HG02885 (cell line): ENCODE measurements around the gene PMM2.

Experiments
- ATAC-seq: cut with Tn5 transposase; IDR thresholded peaks from one replicate; pipeline ENCODE4 v1.9.1; 2021; ENCODE audit warnings: mild to moderate bottlenecking; ENCODE audit not compliant: unreplicated experiment, poor library complexity

PMM2 gene

GRCh38 chr16:8848231-8848938 is 50.7 kb downstream of the PMM2 start:
- no peak for ATAC-seq

DNA sequence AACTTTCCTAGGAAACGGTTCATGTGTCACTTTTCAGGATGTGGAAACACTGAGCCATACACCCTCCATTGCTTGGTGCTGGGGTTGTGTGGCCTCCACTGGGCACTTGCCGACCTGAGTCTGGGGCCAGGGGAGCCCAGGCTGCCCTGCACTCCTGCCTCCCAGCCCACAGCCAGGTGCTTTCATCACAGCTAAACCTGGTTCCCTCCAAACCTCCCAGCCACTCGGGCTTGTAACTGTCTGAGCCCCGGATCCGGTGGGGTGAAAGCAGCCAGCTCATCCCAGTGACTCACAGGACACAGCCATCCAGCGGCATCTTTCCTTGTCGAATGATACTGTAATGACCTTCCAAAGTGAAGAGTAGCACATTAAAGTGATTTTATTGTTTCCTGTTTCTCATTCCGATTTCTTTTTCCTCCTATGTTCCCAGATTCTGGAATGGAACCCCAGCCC is 51.3 kb downstream of the PMM2 start:
- no peak for ATAC-seq

- ATAC-seq: no peak
These were observed 51.9 kb downstream of the PMM2 start for GRCh38 chr16:8849411-8850011.

DNA sequence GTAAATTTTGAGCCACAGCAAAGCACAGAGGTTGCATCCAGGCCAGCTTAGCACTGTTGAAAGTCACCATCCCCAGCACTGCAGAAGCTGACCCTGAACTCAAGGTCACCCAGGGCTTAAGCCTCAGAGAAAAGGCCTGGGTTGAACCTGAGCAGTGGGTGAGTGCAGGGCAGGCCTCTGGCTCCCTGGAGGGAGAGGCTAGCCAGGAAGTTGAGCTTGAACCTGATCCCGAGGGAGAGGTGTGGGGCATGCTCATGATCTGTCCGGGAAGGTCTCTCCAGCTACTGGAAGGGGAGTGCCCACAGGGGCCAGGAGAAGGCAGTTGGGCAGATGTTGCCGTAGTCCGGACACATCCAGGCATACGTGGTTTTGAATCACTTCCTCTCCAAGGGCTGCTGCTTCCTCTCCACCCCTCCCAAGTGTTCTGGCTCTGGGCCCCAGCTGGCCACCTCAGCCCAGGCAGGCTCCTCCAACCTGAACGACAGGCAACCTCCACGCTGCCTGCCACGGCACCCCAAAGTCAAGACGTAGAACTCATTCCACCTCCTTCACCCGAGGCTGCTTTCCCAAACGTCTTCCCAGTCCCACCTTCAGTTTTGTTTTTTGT is 52.7 kb downstream of the PMM2 start:
- no peak for ATAC-seq

DNA sequence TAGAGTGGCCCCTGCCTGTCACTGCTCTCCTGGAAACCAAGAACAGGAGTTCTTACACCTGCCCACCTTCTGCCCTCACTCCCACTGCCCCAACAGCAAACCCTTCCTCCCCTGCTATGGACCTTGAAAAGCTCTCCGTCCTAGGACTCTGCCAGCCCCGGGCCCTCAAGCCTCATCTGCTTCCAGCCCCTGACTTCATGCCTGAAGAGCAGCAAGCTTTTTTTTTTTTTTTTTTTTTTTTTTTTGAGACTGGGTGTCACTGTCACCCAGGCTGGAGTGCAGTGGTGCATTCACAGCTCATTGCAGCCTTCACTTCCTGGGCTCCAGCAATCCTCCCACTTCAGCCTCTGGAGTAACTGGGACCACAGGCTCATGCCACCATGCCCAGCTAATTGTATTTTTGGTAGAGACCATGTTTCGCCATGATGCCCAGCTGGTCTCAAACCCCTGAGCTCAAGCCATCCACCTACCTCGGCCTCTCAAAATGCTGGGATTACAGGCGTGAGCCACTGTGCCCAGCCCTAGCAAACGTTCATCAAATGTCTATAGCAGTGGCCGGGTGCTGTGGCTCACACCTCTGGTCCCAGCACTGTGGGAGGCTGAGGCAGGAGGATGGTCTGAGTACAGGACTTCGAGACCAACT is 54.2 kb downstream of the PMM2 start:
- no peak for ATAC-seq

DNA sequence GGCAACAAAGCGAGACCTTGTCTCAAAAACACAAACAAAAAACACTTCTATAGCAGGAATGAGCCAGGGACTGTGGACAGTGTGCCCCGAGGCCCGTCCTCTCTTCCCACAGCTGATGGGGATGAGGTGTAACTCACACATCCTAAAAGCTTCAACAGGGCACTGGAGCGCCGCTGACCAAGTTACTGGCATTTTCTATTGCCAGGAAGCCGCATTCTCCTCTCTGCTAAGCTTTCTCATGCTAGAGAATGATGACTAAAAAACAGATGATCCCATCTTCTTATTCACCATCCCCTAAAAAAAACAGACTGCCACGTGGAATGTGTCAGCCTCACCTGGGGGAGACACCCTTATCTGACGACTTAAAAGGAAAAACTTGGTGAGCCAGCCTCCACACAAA is 54.9 kb downstream of the PMM2 start:
- no peak for ATAC-seq

GRCh38 chr16:8853150-8853549 is 55.5 kb downstream of the PMM2 start:
- ATAC-seq: no peak

- ATAC-seq: no peak
These were observed 56.0 kb downstream of the PMM2 start for GRCh38 chr16:8853611-8854010.

- no peak for ATAC-seq
These were observed 56.8 kb downstream of the PMM2 start for GRCh38 chr16:8854298-8854948.

GRCh38 chr16:8855051-8855786 is 57.6 kb downstream of the PMM2 start:
- ATAC-seq: no peak

GRCh38 chr16:8855972-8856371 is 58.3 kb downstream of the PMM2 start:
- ATAC-seq: no peak

- no peak for ATAC-seq
These were observed 61.6 kb downstream of the PMM2 start for GRCh38 chr16:8858994-8859912.

GRCh38 chr16:8859913-8860881 is 62.6 kb downstream of the PMM2 start:
- ATAC-seq: no peak

DNA sequence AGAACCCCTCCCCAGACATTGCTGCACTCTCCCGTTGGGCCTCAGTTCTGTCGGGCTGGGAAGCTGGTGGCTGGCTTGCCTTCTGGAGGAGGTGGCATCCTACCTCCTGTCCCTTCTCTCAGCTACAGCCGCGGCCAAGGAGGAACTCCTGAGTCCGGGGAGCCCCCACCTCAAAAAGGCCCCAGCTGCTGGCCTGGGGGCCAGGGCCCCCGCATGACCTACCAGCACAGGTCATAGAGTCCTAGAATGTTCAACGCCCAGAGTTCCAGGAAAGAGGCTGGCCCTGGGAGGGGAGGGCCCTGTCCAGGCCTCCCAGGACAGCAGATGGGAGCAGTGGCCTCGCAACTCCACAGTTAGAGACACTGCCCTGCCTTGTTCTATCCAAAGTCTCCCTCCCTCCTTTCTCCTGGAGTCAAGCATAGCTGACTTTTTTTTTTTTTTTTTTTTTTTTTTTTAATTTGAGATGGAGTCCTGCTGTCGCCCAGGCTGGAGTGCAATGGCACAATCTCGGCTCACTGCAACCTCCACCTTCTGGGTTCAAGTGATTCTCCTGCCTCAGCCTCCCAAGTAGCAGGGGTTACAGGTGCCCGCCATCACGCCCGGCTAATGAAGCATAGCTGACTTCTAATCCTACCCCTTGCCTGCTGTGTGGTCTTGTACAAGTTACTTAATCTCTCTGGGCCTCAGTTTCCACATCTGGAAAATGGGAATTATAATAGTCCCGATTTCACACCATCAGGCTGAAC is 64.1 kb downstream of the PMM2 start:
- ATAC-seq: no peak

GRCh38 chr16:8862309-8863130 is 64.9 kb downstream of the PMM2 start:
- ATAC-seq: no peak
